Uterus (tissue), 2 donors: ENCODE data around the gene HSPB9.

Source experiments
- CTCF ChIP-seq, 4 experiments: fragments of 200-600 bp in 2 of 4; fragments of 450-650 bp in 2 of 4; sonication (generic) in 2 of 4; IDR thresholded peaks; one replicate each; pipeline ENCODE4 v1.5.1; 2016 to 2019; ENCODE audit warnings: antibody characterized with exemption in 4 of 4, mild to moderate bottlenecking in 2 of 4, moderate library complexity in 1 of 4
- POLR2A ChIP-seq, 2 donors: fragments of 450-650 bp; IDR thresholded peaks; one replicate each; pipeline ENCODE4 v1.6.1; 2016; ENCODE audit warnings: antibody characterized with exemption in 2 of 2, mild to moderate bottlenecking in 1 of 2, moderate library complexity in 1 of 2

DNA sequence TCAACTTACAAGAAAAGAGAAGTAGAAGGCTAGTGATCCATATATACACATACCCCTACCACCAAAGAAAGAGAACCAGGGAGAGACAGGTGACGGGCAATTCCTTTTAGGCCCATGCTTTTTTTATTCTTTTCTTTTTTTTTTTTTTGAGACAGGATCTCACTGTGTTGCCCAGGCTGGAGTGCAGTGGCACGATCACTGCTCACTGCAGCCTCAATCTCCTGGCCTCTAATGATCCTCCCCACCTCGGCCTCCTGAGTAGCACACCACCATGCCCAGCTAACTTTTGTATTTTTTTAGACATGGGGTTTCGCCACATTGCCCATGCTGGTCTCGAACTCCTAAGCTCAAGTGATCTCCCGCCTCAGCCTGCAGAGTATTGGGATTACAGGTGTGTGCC lies 4.8 kb downstream of the HSPB9 start:
- no peak for TF ChIP-seq CTCF (IDR thresholded peaks at IDR 0.05)
- TF ChIP-seq POLR2A (IDR thresholded peaks at IDR 0.05): no peak
